GM23248 (cell line): Measurements from ENCODE around the gene SRPK2. TPM values are rescaled to one million over a fixed set of nuclear protein-coding genes. Genes with fewer than 3 reads are reported as not detected.
"Not testable (repeated sequence)": the region's sequence is repeated elsewhere in the genome, so short reads cannot be mapped to it uniquely, and the experiment has no call there.

Experiments used
- DNase-seq: peaks from one replicate; pipeline ENCODE4 v3.0.0-alpha.2; 2015
- H2AFZ ChIP-seq: fragments of 200-600 bp; sonication (generic); 2 replicates; pipeline ENCODE4 v1.6.1; 2016; ENCODE audit warnings: antibody characterized with exemption
- H3F3A ChIP-seq: fragments of 200-600 bp; sonication (generic); 2 replicates; pipeline ENCODE4 v1.6.1; 2016; ENCODE audit warnings: mild to moderate bottlenecking, antibody characterized with exemption, mixed run types; ENCODE audit not compliant: insufficient read depth
- H3K27ac ChIP-seq: fragments of 200-600 bp; sonication (generic); 2 replicates; pipeline ENCODE4 v1.5.1; 2016; ENCODE audit warnings: mild to moderate bottlenecking
- H3K27me3 ChIP-seq: fragments of 200-600 bp; sonication (generic); replicated peaks from 2 replicates; pipeline ENCODE4 v1.6.1; 2016; ENCODE audit warnings: mild to moderate bottlenecking; ENCODE audit not compliant: insufficient read depth
- H3K36me3 ChIP-seq: fragments of 200-600 bp; sonication (generic); 2 replicates; pipeline ENCODE4 v1.6.1; 2016; ENCODE audit warnings: low read depth, mild to moderate bottlenecking
- H3K4me1 ChIP-seq: fragments of 200-600 bp; sonication (generic); 2 replicates; pipeline ENCODE4 v1.6.1; 2016; ENCODE audit warnings: mild to moderate bottlenecking; ENCODE audit not compliant: insufficient read depth
- H3K4me2 ChIP-seq: fragments of 200-600 bp; sonication (generic); one replicate; pipeline ENCODE4 v1.6.1; 2016; ENCODE audit warnings: mild to moderate bottlenecking; ENCODE audit not compliant: unreplicated experiment
- H3K4me3 ChIP-seq: fragments of 200-600 bp; sonication (generic); 2 replicates; pipeline ENCODE4 v1.5.1; 2016; ENCODE audit warnings: mild to moderate bottlenecking
- H3K79me2 ChIP-seq: fragments of 200-600 bp; sonication (generic); 2 replicates; pipeline ENCODE4 v1.6.1; 2016; ENCODE audit warnings: mild to moderate bottlenecking; ENCODE audit not compliant: insufficient read depth
- H3K9ac ChIP-seq: fragments of 200-600 bp; sonication (generic); 2 replicates; pipeline ENCODE4 v1.6.1; 2016; ENCODE audit warnings: mild to moderate bottlenecking
- H3K9me2 ChIP-seq: fragments of 200-600 bp; sonication (generic); 2 replicates; pipeline ENCODE4 v1.6.1; 2016; ENCODE audit warnings: mixed run types, mild to moderate bottlenecking, moderate library complexity; ENCODE audit not compliant: insufficient read depth
- H3K9me3 ChIP-seq: fragments of 200-600 bp; sonication (generic); one replicate; pipeline ENCODE4 v1.6.1; 2017; ENCODE audit warnings: low read depth
- H4K20me1 ChIP-seq: fragments of 200-600 bp; sonication (generic); 2 replicates; pipeline ENCODE4 v1.6.0; 2016; ENCODE audit not compliant: insufficient read depth
- EZH2 ChIP-seq: fragments of 200-600 bp; sonication (generic); IDR thresholded peaks from 2 replicates; pipeline ENCODE4 v1.6.1; 2018; ENCODE audit warnings: antibody characterized with exemption, mild to moderate bottlenecking; ENCODE audit not compliant: insufficient read depth, poor library complexity, severe bottlenecking
- EZH2phosphoT487 ChIP-seq: fragments of 200-600 bp; sonication (generic); IDR thresholded peaks from 2 replicates; pipeline ENCODE4 v1.6.1; 2018; ENCODE audit warnings: antibody characterized with exemption, moderate library complexity, mild to moderate bottlenecking, low read depth; ENCODE audit not compliant: insufficient read depth
- WGBS, 2 experiments: methylation state at CpG; one replicate each; pipeline ENCODE4 v1.1.6; 2015 to 2017; ENCODE audit warnings: low lambda C conversion rate in 2 of 2, low coverage in 1 of 2; ENCODE audit errors: missing lambda C conversion rate in 2 of 2; 5-methylcytosine and 5-hydroxymethylcytosine counted together
- in situ Hi-C: fragments of 300-500 bp; cut with MboI; formaldehyde crosslinking; loops from 2 replicates; pipeline ENCODE4 v1.15.0; 2020
- polyA plus RNA-seq: library from polyadenylated mRNA; unstranded; fragments of >200 nt; fragmentation: Nextera tagmentation; extraction: Ambion mirVana; gene quantifications from 2 replicates; pipeline ENCODE4 v1.2.1, GENCODE V29; 2016
- total RNA-seq: library from RNA; depleted of rRNA; stranded (reverse); fragments of >200 nt; shearing (Covaris generic); gene quantifications from 2 replicates; pipeline ENCODE4 v1.2.3, GENCODE V29; 2014

Gene SRPK2
- total and polyA plus RNA-seq, 2 experiments from 2014 or later, result 53.1 to 85.2 TPM

DNA sequence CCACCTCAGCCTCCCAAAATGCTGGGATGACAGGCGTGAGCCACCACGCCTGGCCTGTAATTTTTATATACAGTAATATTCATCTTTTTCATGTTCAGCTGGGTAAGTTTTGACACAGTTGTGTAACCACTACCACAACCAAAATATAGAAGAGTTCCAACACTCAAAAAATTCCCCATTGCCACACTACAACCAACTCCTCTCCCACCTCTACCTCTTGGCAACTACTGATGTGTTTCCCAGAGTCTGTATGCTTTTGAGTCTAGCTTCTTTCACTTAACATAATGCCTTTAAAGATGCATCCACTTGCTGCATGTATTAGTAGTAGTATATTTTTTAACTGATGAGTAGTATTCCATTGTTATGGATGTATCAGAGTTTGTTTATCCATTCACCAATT lies 90.7 kb downstream of the SRPK2 start:
- Histone ChIP-seq H3K4me1 (no peaks in the 10 kb centered on the region), H3K4me2 (no peak overlapping the region), H3K27ac (no peak overlapping the region), H3K9me3 (no peaks in the 10 kb centered on the region), H3F3A (0 out of 2 replicates have a peak, but pooled peaks cover 9% of the 10 kb centered on the region), H3K9me2 (no peaks in the 10 kb centered on the region), H3K9ac (no peak overlapping the region), H4K20me1 (0 out of 2 replicates have a peak, but pooled peaks cover 4% of the 10 kb centered on the region), H3K36me3 (no peaks in the 10 kb centered on the region), H3K79me2 (peaks cover 96% of the 10 kb centered on the region), H3K4me3 (no peak overlapping the region), H2AFZ (no peak overlapping the region), H3K27me3 (no peaks in the 10 kb centered on the region)
- TF ChIP-seq EZH2phosphoT487 (no peak), EZH2 (no peak)
- in situ Hi-C loops, result no loop called here
- no peak for DNase-seq
- 100% methylated on average over 2 of the region's 2 CpGs for WGBS, 2 experiments

GRCh38 chr7:105297309-105297708 lies 91.4 kb downstream of the SRPK2 start:
- Histone ChIP-seq H3K9ac (no peak overlapping the region), H2AFZ (no peak overlapping the region), H3K9me3 (no peaks in the 10 kb centered on the region), H3K27me3 (no peaks in the 10 kb centered on the region), H3K4me1 (no peaks in the 10 kb centered on the region), H3K4me2 (no peak overlapping the region), H3K36me3 (no peaks in the 10 kb centered on the region), H3K9me2 (no peaks in the 10 kb centered on the region), H4K20me1 (0 out of 2 replicates have a peak, but pooled peaks cover 4% of the 10 kb centered on the region), H3K27ac (no peak overlapping the region), H3K79me2 (peaks cover 96% of the 10 kb centered on the region), H3K4me3 (no peak overlapping the region), H3F3A (0 out of 2 replicates have a peak, but pooled peaks cover 9% of the 10 kb centered on the region)
- no peak for TF ChIP-seq EZH2phosphoT487
- TF ChIP-seq EZH2, result no peak
- in situ Hi-C loops, result no loop called here
- DNase-seq, result no peak
- 82 to 83% methylated on average over 5 of the region's 5 CpGs for WGBS, 2 experiments

DNA sequence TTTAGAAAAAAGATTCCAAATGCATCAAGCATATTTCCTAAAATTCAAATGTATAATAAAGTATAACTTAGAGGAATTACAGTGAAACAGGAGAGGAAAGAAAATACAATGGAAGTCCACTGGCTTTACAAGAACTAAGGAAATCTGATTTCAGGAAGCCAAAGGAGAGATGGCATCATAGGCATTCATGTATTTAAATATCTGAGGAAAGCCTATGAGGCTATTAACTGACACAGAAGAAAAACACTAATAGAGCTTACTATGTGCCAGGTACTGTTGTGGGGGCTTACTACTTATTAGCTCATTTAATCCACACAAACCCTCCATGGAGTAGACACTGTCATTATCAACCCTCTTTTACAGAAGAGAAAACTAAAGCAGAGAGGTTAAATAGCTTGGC lies 92.2 kb downstream of the SRPK2 start:
- in situ Hi-C loops, result no loop called here
- H3K79me2 ChIP-seq, result peaks cover 95% of the 10 kb centered on the region
- no peaks in the 10 kb centered on the region for H3K4me1 ChIP-seq

GRCh38 chr7:105295596-105296352 lies 92.9 kb downstream of the SRPK2 start:
- in situ Hi-C loops, result no loop called here
- no peak overlapping the region for H2AFZ ChIP-seq
- no peaks in the 10 kb centered on the region for H3K4me1 ChIP-seq
- H3K27ac ChIP-seq, result no peak overlapping the region
- H3K4me2 ChIP-seq, result no peak overlapping the region
- WGBS, 2 experiments, result 97 to 100% methylated on average over 1 of the region's 1 CpG
- H3K9ac ChIP-seq, result no peak overlapping the region
- peaks cover 96% of the 10 kb centered on the region for H3K79me2 ChIP-seq
- H3K9me3 ChIP-seq, result no peaks in the 10 kb centered on the region
- DNase-seq, result no peak
- TF ChIP-seq EZH2phosphoT487, result no peak
- no peak for TF ChIP-seq EZH2
- H3K4me3 ChIP-seq, result no peak overlapping the region
- H3F3A ChIP-seq, result 0 out of 2 replicates have a peak, but pooled peaks cover 9% of the 10 kb centered on the region
- H3K36me3 ChIP-seq, result no peaks in the 10 kb centered on the region
- no peaks in the 10 kb centered on the region for H3K9me2 ChIP-seq
- H3K27me3 ChIP-seq, result no peaks in the 10 kb centered on the region
- 0 out of 2 replicates have a peak, but pooled peaks cover 4% of the 10 kb centered on the region for H4K20me1 ChIP-seq

More for the DNA sequence above, 92.2 kb downstream of the SRPK2 start:
- H3K9me3 ChIP-seq, result no peaks in the 10 kb centered on the region
- H3K27me3 ChIP-seq, result no peaks in the 10 kb centered on the region
- H3K9me2 ChIP-seq, result no peaks in the 10 kb centered on the region
- 0 out of 2 replicates have a peak, but pooled peaks cover 9% of the 10 kb centered on the region for H3F3A ChIP-seq
- H3K4me3 ChIP-seq, result no peak overlapping the region
- H2AFZ ChIP-seq, result no peak overlapping the region
- H3K4me2 ChIP-seq, result no peak overlapping the region
- H3K9ac ChIP-seq, result no peak overlapping the region
- H3K36me3 ChIP-seq, result no peaks in the 10 kb centered on the region
- DNase-seq, result no peak
- H3K27ac ChIP-seq, result no peak overlapping the region
- H4K20me1 ChIP-seq, result 0 out of 2 replicates have a peak, but pooled peaks cover 4% of the 10 kb centered on the region
- no peak for TF ChIP-seq EZH2phosphoT487
- no peak for TF ChIP-seq EZH2

GRCh38 chr7:105294482-105294881 lies 94.2 kb downstream of the SRPK2 start:
- H3K4me1 ChIP-seq, H3K36me3 ChIP-seq, H3K9me2 ChIP-seq, H3K9me3 ChIP-seq, H3K4me2 ChIP-seq, H3K27ac ChIP-seq, H3F3A ChIP-seq, DNase-seq, H3K4me3 ChIP-seq, H2AFZ ChIP-seq, H4K20me1 ChIP-seq, in situ Hi-C loops, H3K9ac ChIP-seq, H3K27me3 ChIP-seq: not testable (repeated sequence)
- peaks cover 94% of the 10 kb centered on the region for H3K79me2 ChIP-seq
- 97 to 99% methylated on average over 6 of the region's 6 CpGs for WGBS, 2 experiments
